Astrocyte of the hippocampus (primary cell): Measurements from ENCODE around the gene WDFY4.
A peak's percentile ranks its signal among the peaks of the same experiment; 100 is the strongest.

ENCODE experiments used
- DNase-seq: peaks from one replicate; pipeline ENCODE4 v3.0.0; 2011; ENCODE audit warnings: low read depth, low spot score

Gene WDFY4

GRCh38 chr10:48907730-48908129 lies 223.1 kb downstream of the WDFY4 start:
- no peak for DNase-seq

GRCh38 chr10:48910548-48910947 lies 225.9 kb downstream of the WDFY4 start:
- DNase-seq: no peak

- DNase-seq: no peak
Measured at GRCh38 chr10:48913674-48914073, 229.0 kb downstream of the WDFY4 start.

GRCh38 chr10:48923748-48924147 lies 239.1 kb downstream of the WDFY4 start:
- no peak for DNase-seq

- DNase-seq: no peak
Measured at GRCh38 chr10:48924988-48925387, 240.3 kb downstream of the WDFY4 start.

GRCh38 chr10:48926255-48926654 lies 241.6 kb downstream of the WDFY4 start:
- DNase-seq: no peak

- no peak for DNase-seq
Measured at GRCh38 chr10:48926764-48927540, 242.3 kb downstream of the WDFY4 start.

GRCh38 chr10:48929413-48929990 lies 244.8 kb downstream of the WDFY4 start:
- no peak for DNase-seq

GRCh38 chr10:48931188-48931587 lies 246.5 kb downstream of the WDFY4 start:
- no peak for DNase-seq

- DNase-seq: no peak
Measured at GRCh38 chr10:48932831-48933664, 248.4 kb downstream of the WDFY4 start.

GRCh38 chr10:48934672-48935501 lies 250.2 kb downstream of the WDFY4 start:
- DNase-seq: peak; percentile 14

- no peak for DNase-seq
Measured at GRCh38 chr10:48935577-48935976, 250.9 kb downstream of the WDFY4 start.

GRCh38 chr10:48937796-48938195 lies 253.1 kb downstream of the WDFY4 start:
- no peak for DNase-seq

GRCh38 chr10:48938281-48938680 lies 253.6 kb downstream of the WDFY4 start:
- no peak for DNase-seq

- no peak for DNase-seq
Measured at GRCh38 chr10:48938990-48939536, 254.4 kb downstream of the WDFY4 start.

GRCh38 chr10:48939790-48940325 lies 255.2 kb downstream of the WDFY4 start, which contains the start of gene LRRC18:
TSS of gene LRRC18 (minus strand) at chr10:48939840. CDS start at chr10:48914155, 25,685 bp downstream.
- no peak for DNase-seq

GRCh38 chr10:48940372-48940771 lies 255.7 kb downstream of the WDFY4 start:
- DNase-seq: no peak

- DNase-seq: no peak
Measured at GRCh38 chr10:48940958-48941357, 256.3 kb downstream of the WDFY4 start.

- no peak for DNase-seq
Measured at GRCh38 chr10:48941427-48942075, 256.9 kb downstream of the WDFY4 start.

- no peak for DNase-seq
Measured at GRCh38 chr10:48943096-48943495, 258.4 kb downstream of the WDFY4 start.
